Frontal cortex (tissue), 4 donors: Measurements from ENCODE around the gene G2E3. TPM values are rescaled to one million over a fixed set of nuclear protein-coding genes. Genes with fewer than 3 reads are reported as not detected.
A peak's percentile ranks its signal among the peaks of the same experiment; 100 is the strongest.
"Not testable (repeated sequence)": the region's sequence is repeated elsewhere in the genome, so short reads cannot be mapped to it uniquely, and the experiment has no call there.

ENCODE experiments used
- DNase-seq, 2 donors: peaks; one replicate each; pipeline ENCODE4 v3.0.0; 2012; ENCODE audit warnings: low spot score in 2 of 2
- FAIRE-seq: peaks from 2 replicates; lab custom pipeline; 2012; peaks lifted over from hg19 to GRCh38; lab: Jason Lieb, UNC
- total RNA-seq: library from RNA; depleted of rRNA; stranded (reverse); fragments of >200 nt; gene quantifications from one replicate; pipeline ENCODE4 v1.2.3, GENCODE V29; 2014
- donor health status: control.
- donor health status: control.
- donor health status: control.

G2E3 gene
- total RNA-seq: 42.8 TPM

GRCh38 chr14:30558675-30559555 lies at the start of gene G2E3:
TSS of gene G2E3 (plus strand) at chr14:30559158. CDS start at chr14:30581080, 21,922 bp downstream.
- peak; percentile 66 to 84 for DNase-seq
- no peak for FAIRE-seq

- no peak for DNase-seq
- FAIRE-seq: no peak
Measured at GRCh38 chr14:30517737-30518136, 41.2 kb upstream of the G2E3 start.

GRCh38 chr14:30518867-30519560 lies 39.9 kb upstream of the G2E3 start:
- FAIRE-seq (no peak), DNase-seq (no peak)

GRCh38 chr14:30519961-30520360 lies 39.0 kb upstream of the G2E3 start:
- no peak for DNase-seq
- no peak for FAIRE-seq

- no peak for DNase-seq
Measured at GRCh38 chr14:30520536-30520935, 38.4 kb upstream of the G2E3 start.

GRCh38 chr14:30521899-30522736 lies 36.8 kb upstream of the G2E3 start:
- DNase-seq: peak in 1 of 2 donors; percentile 24
- peak; percentile 93 for FAIRE-seq

More at GRCh38 chr14:30520536-30520935, 38.4 kb upstream of the G2E3 start:
- no peak for FAIRE-seq

GRCh38 chr14:30525833-30526232 lies 33.1 kb upstream of the G2E3 start:
- FAIRE-seq (no peak), DNase-seq (no peak)

GRCh38 chr14:30527196-30527595 lies 31.8 kb upstream of the G2E3 start:
- no peak for FAIRE-seq
- no peak for DNase-seq

GRCh38 chr14:30528119-30528518 lies 30.8 kb upstream of the G2E3 start:
- DNase-seq (no peak), FAIRE-seq (no peak)

- FAIRE-seq (no peak), DNase-seq (no peak)
Measured at GRCh38 chr14:30528778-30529642, 29.9 kb upstream of the G2E3 start.

GRCh38 chr14:30532264-30532663 lies 26.7 kb upstream of the G2E3 start:
- no peak for DNase-seq
- peak; percentile 44 for FAIRE-seq

GRCh38 chr14:30533126-30533525 lies 25.8 kb upstream of the G2E3 start:
- DNase-seq (no peak), FAIRE-seq (no peak)

GRCh38 chr14:30541318-30541717 lies 17.6 kb upstream of the G2E3 start:
- FAIRE-seq (no peak), DNase-seq (no peak)

GRCh38 chr14:30546735-30547134 lies 12.2 kb upstream of the G2E3 start:
- not testable (repeated sequence) for FAIRE-seq, DNase-seq

GRCh38 chr14:30547388-30548048 lies 11.4 kb upstream of the G2E3 start:
- no peak for DNase-seq
- no peak for FAIRE-seq

- FAIRE-seq: no peak
- no peak for DNase-seq
Measured at GRCh38 chr14:30550335-30550734, 8.6 kb upstream of the G2E3 start.

- no peak for DNase-seq
- no peak for FAIRE-seq
Measured at GRCh38 chr14:30551460-30551859, 7.5 kb upstream of the G2E3 start.

GRCh38 chr14:30553311-30553989 lies 5.5 kb upstream of the G2E3 start:
- DNase-seq (no peak), FAIRE-seq (no peak)
